ENCODE data around the gene MROH2B. TPM values are rescaled to one million over a fixed set of nuclear protein-coding genes. Genes with fewer than 3 reads are reported as not detected.
"Not testable (repeated sequence)": the region's sequence is repeated elsewhere in the genome, so short reads cannot be mapped to it uniquely, and the experiment has no call there.

The MROH2B gene
- total and polyA plus RNA-seq, 10 donors: not detected

DNA sequence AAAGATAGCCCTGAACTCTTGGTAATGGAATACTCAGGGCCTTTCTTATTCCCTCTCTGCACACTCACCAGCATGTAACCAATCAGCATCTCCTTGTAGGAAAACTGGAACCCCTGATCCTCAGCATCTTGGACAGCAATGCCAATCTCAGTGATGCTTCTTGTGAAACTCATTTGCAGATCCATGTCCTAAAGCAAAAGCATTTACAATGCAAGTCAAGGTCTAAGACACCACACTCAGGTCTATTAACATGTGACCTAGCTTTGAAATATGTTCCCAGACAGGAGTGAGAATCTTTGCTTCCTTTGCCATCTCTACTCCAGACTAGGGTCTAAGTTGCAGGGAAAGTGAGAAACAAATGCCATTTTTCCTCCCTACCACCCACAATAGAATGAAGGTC is 38.2 kb downstream of the MROH2B start:
- no peaks in the 10 kb centered on the region for H3K27me3 ChIP-seq (replicated peaks in 1 of 7)
- no peaks in the 10 kb centered on the region for H3K4me1 ChIP-seq
- no peak for DNase-seq
- H3K27ac ChIP-seq: no peak overlapping the region
- H3K36me3 ChIP-seq: no peaks in the 10 kb centered on the region
- intact Hi-C loops (cut with DNase I; ENCODE audit: low total_unique reads): no loop called here
- H3K9me3 ChIP-seq: peaks cover 0 to 27% (median 8%) of the 10 kb centered on the region in 8 donors
- TF ChIP-seq, protein P1, sequence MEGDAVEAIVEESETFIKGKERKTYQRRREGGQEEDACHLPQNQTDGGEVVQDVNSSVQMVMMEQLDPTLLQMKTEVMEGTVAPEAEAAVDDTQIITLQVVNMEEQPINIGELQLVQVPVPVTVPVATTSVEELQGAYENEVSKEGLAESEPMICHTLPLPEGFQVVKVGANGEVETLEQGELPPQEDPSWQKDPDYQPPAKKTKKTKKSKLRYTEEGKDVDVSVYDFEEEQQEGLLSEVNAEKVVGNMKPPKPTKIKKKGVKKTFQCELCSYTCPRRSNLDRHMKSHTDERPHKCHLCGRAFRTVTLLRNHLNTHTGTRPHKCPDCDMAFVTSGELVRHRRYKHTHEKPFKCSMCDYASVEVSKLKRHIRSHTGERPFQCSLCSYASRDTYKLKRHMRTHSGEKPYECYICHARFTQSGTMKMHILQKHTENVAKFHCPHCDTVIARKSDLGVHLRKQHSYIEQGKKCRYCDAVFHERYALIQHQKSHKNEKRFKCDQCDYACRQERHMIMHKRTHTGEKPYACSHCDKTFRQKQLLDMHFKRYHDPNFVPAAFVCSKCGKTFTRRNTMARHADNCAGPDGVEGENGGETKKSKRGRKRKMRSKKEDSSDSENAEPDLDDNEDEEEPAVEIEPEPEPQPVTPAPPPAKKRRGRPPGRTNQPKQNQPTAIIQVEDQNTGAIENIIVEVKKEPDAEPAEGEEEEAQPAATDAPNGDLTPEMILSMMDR (IDR thresholded peaks at IDR 0.05 in 8 of 11, conservative IDR thresholded peaks at IDR 0.05 in 3 of 11): no peak
- TF ChIP-seq POLR2AphosphoS5 (IDR thresholded peaks at IDR 0.05): no peak
- no peak for TF ChIP-seq POLR2A (IDR thresholded peaks at IDR 0.05)
- H3K4me3 ChIP-seq: no peak overlapping the region

DNA sequence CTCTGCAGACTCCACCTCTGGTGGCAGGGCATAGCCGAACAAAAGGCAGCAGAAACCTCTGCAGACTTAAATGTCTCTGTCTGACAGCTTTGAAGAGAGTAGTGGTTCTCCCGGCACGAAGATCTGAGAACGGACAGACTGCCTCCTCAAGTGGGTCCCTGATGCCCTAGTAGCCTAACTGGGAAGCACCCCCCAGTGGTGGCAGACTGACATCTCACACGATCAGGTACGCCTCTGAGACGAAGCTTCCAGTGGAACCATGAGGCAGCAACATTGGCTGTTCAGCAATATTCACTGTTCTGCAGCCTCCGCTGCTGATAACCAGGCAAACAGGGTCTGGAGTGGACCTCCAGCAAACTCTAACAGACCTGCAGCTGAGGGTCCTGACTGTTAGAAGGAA is 48.5 kb downstream of the MROH2B start:
- peaks cover 0 to 20% (median 11%) of the 10 kb centered on the region in 8 donors for H3K9me3 ChIP-seq
- DNase-seq; H3K27ac ChIP-seq; H3K4me3 ChIP-seq; intact Hi-C loops (cut with DNase I; ENCODE audit: low total_unique reads); H3K36me3 ChIP-seq; H3K4me1 ChIP-seq; H3K27me3 ChIP-seq (replicated peaks in 1 of 7): not testable (repeated sequence)
- 91 to 98% (median 95%) methylated on average over 6 to 8 of the region's 8 CpGs for WGBS, 5 donors

DNA sequence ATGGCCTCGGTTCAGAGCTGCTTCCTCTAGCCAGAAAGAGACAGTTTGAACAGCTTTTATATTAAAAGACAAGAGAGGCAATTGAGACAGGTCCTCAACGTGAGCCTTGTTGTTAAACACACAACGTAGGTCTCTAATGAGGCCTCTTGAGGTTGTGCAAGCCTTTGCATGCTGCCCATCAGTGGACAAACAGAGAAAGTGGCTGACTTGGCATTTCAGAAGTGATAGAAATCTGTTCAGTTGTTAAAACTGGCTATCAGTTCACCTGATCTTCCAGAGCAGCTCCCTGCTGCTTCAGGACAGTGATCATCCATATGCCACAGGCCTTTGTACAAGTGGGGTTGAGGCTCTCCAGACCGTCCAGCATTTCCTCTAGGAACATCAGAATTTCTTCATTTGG is 58.8 kb downstream of the MROH2B start:
- intact Hi-C loops (cut with DNase I; ENCODE audit: low total_unique reads): no loop called here

DNA sequence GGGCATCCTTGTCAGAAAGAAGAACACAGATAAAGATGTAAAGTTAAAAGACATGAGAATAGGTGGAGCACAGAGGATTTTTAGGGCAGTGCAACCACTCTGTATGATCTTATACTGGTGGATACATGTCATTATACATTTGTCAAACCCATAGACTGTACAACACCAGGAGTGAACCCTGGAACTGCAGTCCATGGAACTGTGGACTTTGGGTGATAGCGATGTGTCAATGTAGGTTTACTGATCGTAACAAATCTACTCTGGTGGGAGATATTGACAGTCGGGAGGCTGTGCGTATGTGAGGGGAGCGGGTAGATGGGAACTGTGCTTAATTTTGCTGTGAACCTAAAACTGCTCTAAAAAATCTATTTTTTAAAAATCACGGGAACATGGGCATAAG is 60.6 kb downstream of the MROH2B start:
- Histone ChIP-seq H3K27ac (no peak overlapping the region), H3K27me3 (replicated peaks in 1 of 7) (no peaks in the 10 kb centered on the region), H3K4me3 (no peak overlapping the region), H3K4me1 (no peaks in the 10 kb centered on the region), H3K9me3 (no peaks in the 10 kb centered on the region), H3K36me3 (no peaks in the 10 kb centered on the region)
- TF ChIP-seq, protein P1 (IDR thresholded peaks at IDR 0.05 in 8 of 11, conservative IDR thresholded peaks at IDR 0.05 in 3 of 11): no peak
- TF ChIP-seq POLR2A (IDR thresholded peaks at IDR 0.05): no peak
- TF ChIP-seq POLR2AphosphoS5 (IDR thresholded peaks at IDR 0.05): no peak
- 87 to 99% (median 96%) methylated on average over 6 of the region's 6 CpGs for WGBS, 5 donors
- intact Hi-C loops (cut with DNase I; ENCODE audit: low total_unique reads): no loop called here
- no peak for DNase-seq

More for the DNA sequence above, 58.8 kb downstream of the MROH2B start:
- DNase-seq: no peak
- no peaks in the 10 kb centered on the region for H3K4me1 ChIP-seq
- H3K4me3 ChIP-seq: no peak overlapping the region
- no peak overlapping the region for H3K27ac ChIP-seq
- H3K27me3 ChIP-seq (replicated peaks in 1 of 7): no peaks in the 10 kb centered on the region
- no peaks in the 10 kb centered on the region for H3K36me3 ChIP-seq
- 52 to 76% (median 57%) methylated on average over 4 of the region's 4 CpGs for WGBS, 5 donors
- no peaks in the 10 kb centered on the region for H3K9me3 ChIP-seq
- TF ChIP-seq, protein P1 (IDR thresholded peaks at IDR 0.05 in 8 of 11, conservative IDR thresholded peaks at IDR 0.05 in 3 of 11): no peak
- TF ChIP-seq POLR2AphosphoS5 (IDR thresholded peaks at IDR 0.05) (no peak), POLR2A (IDR thresholded peaks at IDR 0.05) (no peak)

DNA sequence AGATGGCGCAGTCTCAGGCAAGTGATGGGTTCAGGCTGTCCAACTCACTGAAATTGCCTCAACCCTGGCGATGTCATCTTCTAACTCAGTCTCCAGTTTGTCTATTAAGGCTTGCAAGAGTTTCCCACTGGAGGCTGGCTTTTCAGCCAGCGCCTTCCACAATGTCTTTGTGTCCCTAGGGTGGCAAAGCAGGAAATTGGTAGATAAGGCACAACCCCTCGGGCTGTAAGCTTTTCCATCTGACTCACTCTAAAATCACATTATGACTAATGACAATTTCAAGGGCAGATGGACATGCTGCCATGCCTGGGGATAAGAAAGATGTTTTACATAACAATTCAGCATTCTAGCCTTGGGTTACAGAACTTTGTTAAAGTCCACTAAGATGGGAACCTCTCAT is 61.9 kb downstream of the MROH2B start:
- 54 to 80% (median 74%) methylated on average over 4 of the region's 4 CpGs for WGBS, 5 donors

More for the DNA sequence above, 61.9 kb downstream of the MROH2B start:
- Histone ChIP-seq H3K27ac (no peak overlapping the region), H3K4me3 (no peak overlapping the region), H3K36me3 (no peaks in the 10 kb centered on the region), H3K4me1 (no peaks in the 10 kb centered on the region), H3K9me3 (no peaks in the 10 kb centered on the region), H3K27me3 (replicated peaks in 1 of 7) (no peaks in the 10 kb centered on the region)
- DNase-seq: no peak
- TF ChIP-seq, protein P1 (IDR thresholded peaks at IDR 0.05 in 8 of 11, conservative IDR thresholded peaks at IDR 0.05 in 3 of 11): no peak
- TF ChIP-seq POLR2A (IDR thresholded peaks at IDR 0.05) (no peak), POLR2AphosphoS5 (IDR thresholded peaks at IDR 0.05) (no peak)
- intact Hi-C loops (cut with DNase I; ENCODE audit: low total_unique reads): no loop called here

Measured in spleen (tissue), 11 donors.